GM21360 (cell line): ENCODE measurements around the gene C17orf113.
"Not testable (repeated sequence)": the region's sequence is repeated elsewhere in the genome, so short reads cannot be mapped to it uniquely, and the experiment has no call there.

ENCODE experiments used
- ATAC-seq: cut with Tn5 transposase; IDR thresholded peaks from one replicate; pipeline ENCODE4 v1.9.1; 2021; ENCODE audit warnings: mild to moderate bottlenecking, moderate library complexity; ENCODE audit not compliant: unreplicated experiment

Gene C17orf113

DNA sequence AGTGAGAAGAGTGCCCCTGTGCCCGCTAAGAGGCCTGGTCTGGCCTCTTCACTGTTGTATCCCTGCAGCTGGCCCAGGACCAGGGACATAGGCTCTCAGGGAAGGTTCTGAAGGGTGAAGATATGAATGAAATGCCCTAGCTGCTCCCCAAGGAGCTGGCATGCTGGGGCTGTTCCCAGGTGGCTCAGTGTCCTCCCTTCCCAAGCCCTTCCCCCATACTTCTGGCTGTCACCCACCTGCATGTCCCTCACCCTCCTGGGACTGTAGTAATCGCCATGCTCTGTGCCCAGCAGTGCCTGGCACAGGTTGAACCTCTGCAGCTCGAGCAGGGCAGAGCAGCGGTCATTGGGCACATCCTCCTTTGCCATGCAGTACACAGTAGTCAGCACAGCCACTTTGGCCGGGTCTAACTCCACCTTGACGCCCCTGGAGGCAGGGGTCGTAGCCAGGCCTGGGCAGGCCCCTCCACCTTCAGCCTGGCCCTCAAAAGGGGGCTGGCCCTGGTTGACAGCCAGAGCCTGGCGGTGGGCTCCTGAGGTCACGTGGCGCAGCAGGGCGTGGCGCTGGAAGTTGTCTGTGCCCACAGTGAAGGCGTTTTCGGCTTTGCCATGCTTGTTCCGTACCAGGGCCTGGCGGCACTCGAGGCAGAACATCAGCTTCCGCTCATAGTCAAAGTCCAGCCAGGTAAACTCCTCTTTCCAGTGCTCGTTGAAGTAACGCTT, 7.6 kb downstream of the C17orf113 start:
- no peak for ATAC-seq

GRCh38 chr17:42041619-42042018, 8.8 kb downstream of the C17orf113 start:
- no peak for ATAC-seq

DNA sequence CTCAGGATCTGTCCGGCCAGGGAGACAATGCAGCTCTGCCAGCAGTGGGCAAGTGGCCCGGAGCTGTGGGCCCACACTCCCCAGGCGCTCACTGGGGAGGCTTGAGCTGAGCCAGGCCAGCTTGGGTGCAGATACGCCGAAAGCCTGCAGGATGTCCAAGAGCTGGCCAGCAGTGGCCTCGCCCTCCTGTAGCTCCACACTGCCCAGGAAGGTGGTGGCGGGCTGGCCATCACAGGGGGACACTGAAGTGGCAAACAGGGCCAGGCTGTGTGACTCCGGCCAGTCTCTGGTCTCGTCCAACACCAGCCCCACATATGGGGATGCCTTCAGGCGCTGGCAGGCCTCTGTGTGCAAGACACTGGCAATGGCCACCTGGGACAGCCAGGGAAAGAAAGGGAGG, 9.6 kb downstream of the C17orf113 start:
- no peak for ATAC-seq

GRCh38 chr17:42039794-42040763, 10.3 kb downstream of the C17orf113 start:
- no peak for ATAC-seq

- no peak for ATAC-seq
Observed at GRCh38 chr17:42038221-42038973, 12.0 kb downstream of the C17orf113 start.

DNA sequence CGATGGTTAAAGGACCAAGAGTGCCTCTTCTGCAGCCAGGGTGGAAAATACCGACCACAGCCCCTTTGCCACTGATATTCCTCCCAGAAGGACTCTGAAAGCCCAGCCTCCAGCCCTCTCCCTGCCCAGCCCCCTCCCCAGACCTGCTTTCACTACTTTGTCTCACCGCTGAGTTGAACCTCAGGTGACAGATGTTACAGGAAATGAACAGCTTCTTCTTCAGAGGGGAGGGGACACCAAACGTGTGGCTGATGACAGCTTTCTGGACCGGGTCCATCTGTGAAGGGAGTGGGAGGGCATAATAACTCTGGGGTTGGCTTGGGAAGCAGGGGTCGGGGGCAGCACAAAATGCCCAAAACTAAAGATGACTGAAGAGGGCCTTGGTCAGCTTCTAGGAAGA, 16.3 kb downstream of the C17orf113 start:
- no peak for ATAC-seq

- ATAC-seq, result no peak
Observed at GRCh38 chr17:42031584-42031983, 18.8 kb downstream of the C17orf113 start.

- ATAC-seq, result no peak
Observed at GRCh38 chr17:42028791-42029127, 21.6 kb downstream of the C17orf113 start.

DNA sequence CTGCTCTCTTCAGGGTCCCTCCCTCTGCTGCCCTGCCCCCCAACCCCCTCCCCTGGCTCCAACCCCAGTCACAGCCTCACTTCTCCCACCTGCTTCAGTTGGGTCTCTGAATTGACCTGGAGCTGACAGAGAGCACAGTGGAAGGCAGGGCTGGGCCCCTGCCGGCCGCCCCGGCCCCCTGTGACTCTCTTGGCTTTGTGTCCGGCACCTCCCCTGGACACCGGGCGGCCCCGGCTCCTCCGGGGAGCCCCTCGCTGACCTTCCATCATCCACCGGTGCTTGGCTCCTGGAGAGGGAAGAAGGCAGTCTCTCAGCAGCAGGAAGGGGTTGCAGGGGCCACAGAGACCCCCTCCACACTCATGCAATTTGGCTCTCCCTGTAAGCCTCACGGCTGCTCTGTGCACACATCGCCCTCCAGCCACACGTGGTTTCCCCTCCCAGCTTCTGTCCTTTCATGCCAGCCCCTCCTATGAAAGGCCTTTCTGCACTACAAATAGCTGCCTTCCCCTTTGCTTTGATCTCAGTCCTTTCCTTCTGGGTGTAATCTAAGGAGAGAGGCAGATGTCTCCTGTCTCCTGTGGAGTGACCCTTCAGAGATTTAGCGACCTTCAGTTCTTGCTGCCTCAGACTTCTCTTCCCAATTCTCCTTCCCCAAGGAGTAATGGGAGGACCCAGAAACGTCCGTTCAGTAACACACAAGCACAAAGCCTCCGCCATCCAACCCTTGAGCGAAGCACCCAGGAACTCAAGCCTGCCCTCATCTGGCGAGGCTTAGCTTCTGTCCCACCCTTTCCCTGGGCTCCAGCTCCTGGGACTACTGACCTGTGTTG, 22.2 kb downstream of the C17orf113 start:
- no peak for ATAC-seq

- no peak for ATAC-seq
Observed at GRCh38 chr17:42027590-42027889, 22.9 kb downstream of the C17orf113 start.

GRCh38 chr17:42026857-42027589, 23.4 kb downstream of the C17orf113 start:
- ATAC-seq, result no peak

- ATAC-seq, result no peak
Observed at GRCh38 chr17:42025936-42026335, 24.5 kb downstream of the C17orf113 start.

GRCh38 chr17:42025191-42025579, 25.2 kb downstream of the C17orf113 start:
- ATAC-seq, result no peak

- no peak for ATAC-seq
Observed at GRCh38 chr17:42023524-42024349, 26.7 kb downstream of the C17orf113 start.

DNA sequence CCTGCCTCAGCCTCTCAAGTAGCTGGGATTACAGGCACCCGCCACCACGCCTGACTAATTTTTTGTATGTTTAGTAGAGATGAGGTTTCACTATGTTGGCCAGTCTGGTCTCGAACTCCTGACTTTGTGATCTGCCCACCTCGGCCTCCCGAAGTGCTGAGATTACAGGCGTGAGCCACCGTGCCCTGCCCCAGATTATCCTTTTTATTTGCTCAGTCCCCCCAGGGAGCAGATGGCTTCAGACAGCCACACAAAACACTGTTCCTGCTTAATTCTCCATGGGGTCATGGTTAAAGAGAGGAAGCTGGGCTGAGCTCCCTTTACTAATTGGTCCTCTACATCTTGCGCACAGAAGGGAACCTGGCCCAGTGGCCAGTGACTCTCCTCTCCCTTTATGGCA, 29.6 kb downstream of the C17orf113 start:
- ATAC-seq, result not testable (repeated sequence)

DNA sequence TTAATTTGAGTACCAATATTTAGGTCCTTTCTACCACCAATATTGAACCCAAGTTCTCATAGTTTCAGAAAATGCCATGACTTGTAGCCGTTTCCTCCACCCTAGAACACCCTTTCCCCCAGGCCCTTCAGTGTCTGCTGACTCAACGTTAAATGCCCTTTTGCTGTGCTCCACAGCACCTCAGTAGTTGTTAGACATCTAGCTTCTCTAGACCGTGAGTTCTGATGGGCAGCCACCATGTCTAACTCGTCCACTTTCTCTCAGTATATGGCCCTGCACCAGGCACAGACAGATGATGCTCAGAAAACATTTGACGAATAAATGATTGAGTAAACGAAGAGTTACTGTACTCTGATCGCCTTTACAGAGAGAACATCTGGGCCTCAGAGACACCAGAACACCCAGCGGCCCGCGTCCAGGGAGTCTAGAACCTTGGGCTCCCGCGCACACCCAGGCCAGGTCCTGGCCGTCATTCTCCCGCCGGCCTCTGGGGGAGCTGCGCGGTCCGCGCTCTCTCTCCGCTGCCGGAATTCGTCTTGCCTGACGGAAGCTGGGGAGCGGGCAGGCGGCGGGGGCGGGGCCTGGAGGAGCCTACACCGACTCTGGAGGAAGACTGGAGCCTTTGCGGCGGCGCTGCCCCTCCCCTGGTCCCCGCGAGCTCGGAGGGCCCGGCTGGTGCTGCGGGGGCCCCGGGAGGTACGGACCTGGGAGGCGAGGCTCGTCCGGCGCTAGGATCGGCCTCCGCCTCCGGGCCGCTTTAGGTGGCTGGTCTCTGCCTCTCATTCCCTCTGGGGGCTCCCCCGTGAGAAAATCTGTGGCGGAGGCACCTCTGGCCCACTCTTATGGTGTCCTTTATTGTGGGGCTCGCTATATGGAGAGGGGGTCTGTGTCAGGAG, 30.6 kb downstream of the C17orf113 start, which contains the start of gene NKIRAS2:
NKIRAS2 (plus strand) TSS at position 582 of the 896 bp plus-strand sequence. CDS start 1,488 bp downstream, outside the sequence.
- peak; percentile 52 for ATAC-seq

DNA sequence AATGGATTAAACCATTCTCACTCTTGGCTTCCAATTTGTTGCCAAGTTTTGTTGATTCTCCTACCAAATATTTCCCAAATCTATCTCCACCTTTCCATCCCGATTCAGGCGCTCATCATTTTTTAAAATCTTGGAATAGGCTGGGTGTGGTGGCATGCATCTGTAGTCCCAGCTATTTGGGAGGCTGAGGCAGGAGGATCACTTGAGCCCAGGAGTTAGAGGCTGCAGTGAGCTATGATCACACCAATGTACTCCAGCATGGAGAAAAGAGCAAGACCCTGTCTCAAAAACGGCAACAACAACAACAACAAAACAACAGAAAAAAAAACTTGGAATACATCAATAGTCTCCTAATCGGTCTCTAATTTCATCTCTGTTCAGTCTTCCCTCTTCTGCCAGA, 31.4 kb downstream of the C17orf113 start:
- ATAC-seq, result no peak

DNA sequence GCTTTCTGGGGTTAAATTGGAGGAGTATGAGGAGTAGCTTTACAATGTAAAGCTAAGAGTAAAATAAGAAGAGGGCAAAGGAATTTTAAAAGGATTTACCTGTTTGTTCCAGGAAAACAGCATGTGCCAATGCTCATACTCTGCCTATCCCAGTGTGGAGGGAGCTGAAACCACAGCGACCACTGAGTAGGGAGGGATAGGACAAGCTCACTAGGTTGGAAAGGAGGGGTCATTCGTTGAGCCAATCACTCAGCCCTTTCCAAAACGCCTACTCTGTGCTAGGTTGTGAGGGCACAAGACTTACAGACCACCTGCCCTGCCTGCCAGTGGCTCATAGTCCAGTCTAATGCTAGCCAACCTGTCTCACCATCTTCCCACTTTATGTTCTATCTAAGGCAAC, 32.1 kb downstream of the C17orf113 start:
- ATAC-seq, result no peak
